Measurements from ENCODE around the gene PLK4. TPM values are rescaled to one million over a fixed set of nuclear protein-coding genes. Genes with fewer than 3 reads are reported as not detected.

Gene PLK4
- polyA plus RNA-seq, 1 experiment: 8.6 TPM

DNA sequence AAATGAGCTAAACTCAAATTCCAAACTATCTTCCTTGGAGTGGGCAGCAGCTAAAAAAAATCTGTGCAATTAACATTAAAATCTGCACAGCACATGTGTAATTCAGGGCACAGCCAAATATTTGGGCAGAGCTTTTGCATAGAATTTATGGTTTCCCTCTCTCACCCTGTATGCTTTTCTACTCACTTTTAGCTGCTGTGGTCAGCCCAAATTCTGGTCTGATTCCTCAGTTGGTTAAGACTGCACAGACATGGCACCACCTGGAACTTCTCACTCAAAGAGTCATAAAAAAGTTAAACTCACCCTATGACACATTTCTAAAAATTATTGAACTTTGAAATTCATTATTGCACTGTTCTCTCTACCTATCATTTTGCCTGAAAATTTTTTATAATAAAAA lies 4.9 kb upstream of the PLK4 start:
- Histone ChIP-seq H3K27ac (ENCODE audit: low read depth, low read length) (no peak overlapping the region), H3K4me3 (ENCODE audit: low read depth, low read length) (no peak overlapping the region), H3K9me3 (ENCODE audit: control insufficient read depth, insufficient read depth, low read length) (no peaks in the 10 kb centered on the region), H3K27me3 (ENCODE audit: control insufficient read depth, insufficient read depth, low read length) (no peaks in the 10 kb centered on the region)
- ChIA-PET POLR2A (interaction anchor here (0.5 kb wide), 1 partner anchor 21 kb away, joined by 3 read pairs; no protein-coding TSS in a partner anchor), CTCF (interaction anchor here (0.6 kb wide), 1 partner anchor 100 kb away, joined by 3 read pairs; no protein-coding TSS in a partner anchor)
- TF ChIP-seq, protein P1, sequence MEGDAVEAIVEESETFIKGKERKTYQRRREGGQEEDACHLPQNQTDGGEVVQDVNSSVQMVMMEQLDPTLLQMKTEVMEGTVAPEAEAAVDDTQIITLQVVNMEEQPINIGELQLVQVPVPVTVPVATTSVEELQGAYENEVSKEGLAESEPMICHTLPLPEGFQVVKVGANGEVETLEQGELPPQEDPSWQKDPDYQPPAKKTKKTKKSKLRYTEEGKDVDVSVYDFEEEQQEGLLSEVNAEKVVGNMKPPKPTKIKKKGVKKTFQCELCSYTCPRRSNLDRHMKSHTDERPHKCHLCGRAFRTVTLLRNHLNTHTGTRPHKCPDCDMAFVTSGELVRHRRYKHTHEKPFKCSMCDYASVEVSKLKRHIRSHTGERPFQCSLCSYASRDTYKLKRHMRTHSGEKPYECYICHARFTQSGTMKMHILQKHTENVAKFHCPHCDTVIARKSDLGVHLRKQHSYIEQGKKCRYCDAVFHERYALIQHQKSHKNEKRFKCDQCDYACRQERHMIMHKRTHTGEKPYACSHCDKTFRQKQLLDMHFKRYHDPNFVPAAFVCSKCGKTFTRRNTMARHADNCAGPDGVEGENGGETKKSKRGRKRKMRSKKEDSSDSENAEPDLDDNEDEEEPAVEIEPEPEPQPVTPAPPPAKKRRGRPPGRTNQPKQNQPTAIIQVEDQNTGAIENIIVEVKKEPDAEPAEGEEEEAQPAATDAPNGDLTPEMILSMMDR (IDR thresholded peaks at IDR 0.05; ENCODE audit: low read depth, low read length): no peak
- DNase-seq (ENCODE audit: low read depth, low spot score): no peak

DNA sequence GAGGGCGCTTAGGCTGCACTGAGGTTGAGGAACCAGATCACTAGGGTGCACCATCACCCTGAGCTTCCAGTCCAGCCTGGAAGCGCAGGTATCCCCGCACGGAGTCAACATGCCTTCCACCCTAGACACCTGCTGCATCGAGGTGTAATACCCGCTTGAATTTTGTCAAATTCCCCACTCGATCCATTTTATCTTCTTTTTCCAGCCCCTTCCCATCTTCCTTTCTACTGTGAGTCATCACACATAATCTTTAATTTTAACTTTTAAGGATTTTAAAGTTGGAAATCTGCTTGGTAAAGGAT lies 821 bp downstream of the PLK4 start:
- Histone ChIP-seq H3K27me3 (ENCODE audit: control insufficient read depth, insufficient read depth, low read length) (no peaks in the 10 kb centered on the region), H3K27ac (ENCODE audit: low read depth, low read length) (no peak overlapping the region), H3K4me3 (ENCODE audit: low read depth, low read length) (peak overlapping the region; percentile 84), H3K9me3 (ENCODE audit: control insufficient read depth, insufficient read depth, low read length) (no peaks in the 10 kb centered on the region)
- no peak for DNase-seq (ENCODE audit: low read depth, low spot score)
- ChIA-PET CTCF (no interaction called here), POLR2A (interaction anchor here (0.5 to 1.0 kb wide), 5 partner anchors 84 to 473 kb away, joined by 3 read pairs; partner anchors contain the start of genes ABHD18, HSPA4L, LARP1B and MFSD8)
- TF ChIP-seq, protein P1 (IDR thresholded peaks at IDR 0.05; ENCODE audit: low read depth, low read length): 0 out of 2 replicates have a peak, but pooled peaks have one; percentile 5

DNA sequence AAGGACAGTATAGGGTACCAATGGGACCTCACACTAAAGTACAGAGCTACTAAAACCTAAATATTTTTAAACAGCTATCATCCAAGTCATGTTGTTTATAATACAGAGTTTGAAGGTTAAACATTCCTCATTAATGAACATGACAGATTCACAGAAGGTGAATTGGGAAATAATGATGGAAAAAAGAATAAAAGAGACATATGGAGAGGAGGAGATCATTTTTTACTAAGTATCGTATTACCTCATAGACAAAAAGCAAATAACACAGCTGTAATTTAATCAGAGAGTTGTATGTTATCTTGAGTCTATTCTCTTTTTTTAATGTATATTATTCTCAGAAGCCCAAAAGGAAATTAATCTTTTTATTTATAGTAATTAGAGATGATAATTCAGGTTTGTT lies 7.9 kb downstream of the PLK4 start:
- DNase-seq (ENCODE audit: low read depth, low spot score): no peak
- POLR2A ChIA-PET: no interaction called here
- Histone ChIP-seq H3K9me3 (ENCODE audit: control insufficient read depth, insufficient read depth, low read length) (no peaks in the 10 kb centered on the region), H3K27me3 (ENCODE audit: control insufficient read depth, insufficient read depth, low read length) (no peaks in the 10 kb centered on the region), H3K27ac (ENCODE audit: low read depth, low read length) (no peak overlapping the region), H3K4me3 (ENCODE audit: low read depth, low read length) (no peak overlapping the region)
- CTCF ChIA-PET: no interaction called here
- TF ChIP-seq, protein P1 (IDR thresholded peaks at IDR 0.05; ENCODE audit: low read depth, low read length): no peak

DNA sequence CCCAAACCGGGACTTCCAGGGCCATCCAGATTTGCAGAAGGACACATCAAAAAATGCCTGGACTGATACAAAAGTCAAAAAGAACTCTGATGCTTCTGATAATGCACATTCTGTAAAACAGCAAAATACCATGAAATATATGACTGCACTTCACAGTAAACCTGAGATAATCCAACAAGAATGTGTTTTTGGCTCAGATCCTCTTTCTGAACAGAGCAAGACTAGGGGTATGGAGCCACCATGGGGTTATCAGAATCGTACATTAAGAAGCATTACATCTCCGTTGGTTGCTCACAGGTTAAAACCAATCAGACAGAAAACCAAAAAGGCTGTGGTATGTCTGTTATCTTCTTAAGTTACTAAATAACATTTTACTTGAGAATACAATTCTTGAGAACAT lies 9.2 kb downstream of the PLK4 start:
- TF ChIP-seq, protein P1 (IDR thresholded peaks at IDR 0.05; ENCODE audit: low read depth, low read length): no peak
- Histone ChIP-seq H3K4me3 (ENCODE audit: low read depth, low read length) (no peak overlapping the region), H3K27me3 (ENCODE audit: control insufficient read depth, insufficient read depth, low read length) (no peaks in the 10 kb centered on the region), H3K9me3 (ENCODE audit: control insufficient read depth, insufficient read depth, low read length) (no peaks in the 10 kb centered on the region), H3K27ac (ENCODE audit: low read depth, low read length) (no peak overlapping the region)
- CTCF ChIA-PET: no interaction called here
- POLR2A ChIA-PET: interaction anchor here (0.5 kb wide), 1 partner anchor 1421 kb away, joined by 5 read pairs; no protein-coding TSS in a partner anchor
- no peak for DNase-seq (ENCODE audit: low read depth, low spot score)

DNA sequence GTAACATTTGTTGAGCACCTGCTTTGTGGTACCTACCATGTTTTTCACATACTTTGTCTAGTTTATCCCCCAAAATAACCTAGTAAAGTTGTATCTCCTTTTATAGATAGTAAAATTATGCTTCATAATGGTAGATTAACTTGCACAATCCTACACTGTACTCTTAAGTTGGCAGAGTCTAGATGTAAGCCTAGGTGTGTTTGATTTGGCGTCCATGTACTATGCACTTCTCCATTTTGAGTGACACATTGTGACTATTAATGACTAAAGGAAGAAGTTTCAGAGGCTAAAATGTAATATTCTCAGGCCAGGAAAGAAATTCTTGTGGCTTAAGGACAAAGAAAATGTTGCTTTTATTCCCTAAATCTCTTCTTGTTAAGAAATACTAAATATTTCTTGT lies 15.4 kb downstream of the PLK4 start:
- no peaks in the 10 kb centered on the region for H3K27me3 ChIP-seq (ENCODE audit: control insufficient read depth, insufficient read depth, low read length)
- H3K9me3 ChIP-seq (ENCODE audit: control insufficient read depth, insufficient read depth, low read length): no peaks in the 10 kb centered on the region
- no peak overlapping the region for H3K27ac ChIP-seq (ENCODE audit: low read depth, low read length)
- no peak for DNase-seq (ENCODE audit: low read depth, low spot score)
- ChIA-PET POLR2A (interaction anchor here (0.7 kb wide), 1 partner anchor 20 kb away, joined by 3 read pairs; no protein-coding TSS in a partner anchor), CTCF (no interaction called here)
- H3K4me3 ChIP-seq (ENCODE audit: low read depth, low read length): no peak overlapping the region
- TF ChIP-seq, protein P1 (IDR thresholded peaks at IDR 0.05; ENCODE audit: low read depth, low read length): no peak
